IPS DF 4.7 (cell line): Measurements from ENCODE around the gene CYB561D2.

Source experiments
- DNase-seq: peaks from one replicate; pipeline ENCODE4 v3.0.0-alpha.2; 2013; ENCODE audit warnings: low spot score; ENCODE audit errors: extremely low read depth

CYB561D2 gene

DNA sequence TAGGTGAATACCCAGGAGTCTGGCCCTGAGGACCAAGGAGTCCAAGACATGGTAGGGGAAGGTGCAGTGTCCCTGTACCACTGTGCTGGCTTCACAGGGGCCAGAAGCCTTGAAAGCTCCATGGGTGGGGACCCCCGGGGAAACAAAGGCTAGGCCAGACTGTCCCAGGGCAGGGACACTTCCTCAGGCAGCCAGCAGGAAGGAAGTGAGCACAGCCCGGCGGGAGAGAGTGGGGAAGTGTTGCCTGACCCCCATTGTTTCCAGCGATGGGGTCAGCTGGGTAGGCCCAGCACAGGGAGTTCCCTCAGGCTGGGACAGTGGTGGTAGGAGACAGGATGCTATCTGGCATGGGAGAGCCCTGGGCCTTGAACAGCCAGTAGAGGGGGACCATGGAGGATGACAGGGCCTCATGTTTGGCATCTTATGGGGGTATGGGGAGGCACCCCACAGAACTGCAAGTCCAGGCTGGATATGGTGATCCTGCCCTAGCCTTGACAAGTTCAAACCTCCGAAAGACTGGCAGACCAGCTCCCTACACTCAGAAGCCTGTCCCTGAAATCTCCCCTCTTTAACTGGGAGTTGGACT, 27.0 kb upstream of the CYB561D2 start:
- no peak for DNase-seq

DNA sequence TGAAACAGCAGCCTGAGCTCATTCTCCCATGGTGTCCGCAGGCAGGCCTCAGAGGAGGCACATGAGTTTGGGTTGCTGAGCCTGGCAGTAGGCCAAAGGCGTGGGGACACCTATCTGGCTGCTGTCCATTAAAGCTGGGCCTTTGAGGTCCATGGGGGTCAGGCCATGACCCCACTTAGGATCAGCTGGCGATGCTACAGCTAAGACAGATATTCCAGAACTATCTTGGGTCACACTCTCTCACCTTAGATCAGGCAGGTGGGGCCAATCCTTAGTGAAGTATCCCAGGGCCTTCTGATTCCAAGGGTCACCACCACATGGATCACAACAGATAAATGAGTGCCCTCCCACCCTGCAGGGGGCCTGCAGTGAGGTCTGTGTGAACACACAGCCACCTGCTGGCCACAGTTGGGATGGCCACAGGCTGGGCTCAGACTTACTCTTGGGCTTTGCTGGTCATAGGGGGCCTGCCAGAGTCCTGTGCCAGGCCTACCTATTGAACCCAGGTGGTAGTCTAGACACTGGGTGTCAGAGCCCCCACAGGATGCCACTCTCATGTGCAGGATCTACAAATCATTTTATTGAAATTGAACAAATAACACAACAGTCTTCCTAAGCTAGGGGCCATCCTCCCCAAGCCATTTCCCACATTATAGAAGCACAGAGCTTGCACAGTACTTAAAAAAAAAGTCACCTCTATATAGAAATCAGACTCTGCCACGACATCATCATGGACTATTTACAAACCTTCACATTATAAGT, 26.1 kb upstream of the CYB561D2 start:
- no peak for DNase-seq

DNA sequence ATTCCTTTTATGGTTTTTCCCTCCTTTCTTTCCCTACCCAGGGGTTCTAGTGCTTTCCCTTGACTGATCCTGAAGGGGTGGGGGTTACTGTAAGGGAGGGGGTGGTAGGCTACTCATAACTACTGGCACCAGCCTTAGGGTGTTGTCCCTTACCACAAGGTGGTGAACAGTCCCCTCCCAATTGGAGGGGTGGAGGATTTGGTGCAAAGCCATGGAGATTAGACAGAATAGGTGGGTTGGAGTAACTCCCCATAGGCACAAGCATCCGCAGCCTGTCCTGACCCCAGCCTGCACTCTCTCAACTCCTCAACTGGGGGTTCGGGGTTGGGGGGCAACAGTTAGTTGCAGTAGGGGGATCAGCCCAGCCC, 25.6 kb upstream of the CYB561D2 start:
- no peak for DNase-seq

DNA sequence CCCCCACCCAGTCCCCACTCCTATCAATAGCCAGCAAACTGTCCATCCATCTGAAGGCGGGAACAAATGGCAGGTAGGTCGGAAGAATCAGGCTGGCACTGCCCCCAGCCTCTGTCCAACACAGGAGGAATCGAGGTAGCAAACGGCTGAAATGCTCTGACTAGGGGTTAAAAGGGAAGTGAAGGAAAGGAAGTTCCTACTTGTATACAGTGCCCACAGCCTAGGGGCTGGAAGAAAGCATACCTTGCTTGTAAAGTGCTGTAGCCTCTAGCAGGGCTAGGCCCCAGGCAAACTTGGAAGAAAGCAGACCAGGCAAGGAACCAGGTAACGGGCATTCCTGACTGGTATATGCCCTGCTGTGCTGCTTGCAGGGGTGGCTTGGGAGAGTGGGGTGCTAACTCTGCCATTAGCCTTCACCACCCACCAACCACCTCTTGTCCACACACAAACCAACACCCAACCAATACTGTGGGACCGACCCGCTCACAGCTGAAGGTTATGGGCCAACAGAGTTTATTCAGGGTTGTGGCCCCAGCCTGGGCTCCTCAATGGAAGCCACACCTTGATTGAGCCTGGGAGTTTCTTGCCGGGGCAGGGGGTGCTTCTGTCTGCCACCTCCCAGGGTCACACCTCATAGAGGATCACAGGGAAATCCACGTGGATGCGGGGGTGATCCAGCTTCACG, 25.0 kb upstream of the CYB561D2 start:
- no peak for DNase-seq

DNA sequence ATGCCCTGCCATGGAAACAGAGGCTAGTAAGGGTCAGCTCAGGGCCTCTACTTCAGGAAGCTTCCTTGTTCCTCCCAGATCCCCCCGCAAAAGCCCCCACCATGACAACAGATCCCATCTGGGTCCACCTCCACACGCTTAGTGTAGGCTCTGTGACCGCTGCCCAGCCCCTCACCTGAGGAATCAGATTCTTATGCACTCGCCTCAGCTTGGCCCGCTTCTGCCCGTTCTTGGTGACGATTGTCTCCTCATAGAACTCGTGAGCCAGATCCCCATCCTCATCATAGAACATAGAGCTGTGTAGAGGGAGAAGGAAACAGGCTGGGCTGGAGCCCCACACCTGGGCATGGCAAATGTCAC, 24.5 kb upstream of the CYB561D2 start:
- DNase-seq: no peak

DNA sequence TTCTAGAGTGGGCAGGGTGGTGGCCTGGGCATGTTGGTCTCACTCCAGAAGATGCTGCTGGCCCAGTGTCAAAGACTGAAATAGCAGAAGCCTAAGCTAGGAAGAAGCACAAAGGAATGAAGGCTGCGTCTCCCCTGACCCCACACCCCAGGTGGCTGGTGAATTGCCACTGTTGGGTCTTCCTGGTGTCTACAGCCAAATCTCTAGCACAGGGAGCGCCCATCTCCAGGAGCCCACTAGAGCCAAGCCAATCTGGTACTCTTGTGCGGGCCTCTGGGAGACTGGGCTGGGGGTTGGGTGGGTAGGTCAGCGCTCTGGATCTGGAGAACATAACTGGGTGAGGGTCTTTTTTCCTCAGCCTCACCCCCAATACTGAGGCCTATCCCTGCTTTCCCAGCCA, 23.5 kb upstream of the CYB561D2 start:
- no peak for DNase-seq

DNA sequence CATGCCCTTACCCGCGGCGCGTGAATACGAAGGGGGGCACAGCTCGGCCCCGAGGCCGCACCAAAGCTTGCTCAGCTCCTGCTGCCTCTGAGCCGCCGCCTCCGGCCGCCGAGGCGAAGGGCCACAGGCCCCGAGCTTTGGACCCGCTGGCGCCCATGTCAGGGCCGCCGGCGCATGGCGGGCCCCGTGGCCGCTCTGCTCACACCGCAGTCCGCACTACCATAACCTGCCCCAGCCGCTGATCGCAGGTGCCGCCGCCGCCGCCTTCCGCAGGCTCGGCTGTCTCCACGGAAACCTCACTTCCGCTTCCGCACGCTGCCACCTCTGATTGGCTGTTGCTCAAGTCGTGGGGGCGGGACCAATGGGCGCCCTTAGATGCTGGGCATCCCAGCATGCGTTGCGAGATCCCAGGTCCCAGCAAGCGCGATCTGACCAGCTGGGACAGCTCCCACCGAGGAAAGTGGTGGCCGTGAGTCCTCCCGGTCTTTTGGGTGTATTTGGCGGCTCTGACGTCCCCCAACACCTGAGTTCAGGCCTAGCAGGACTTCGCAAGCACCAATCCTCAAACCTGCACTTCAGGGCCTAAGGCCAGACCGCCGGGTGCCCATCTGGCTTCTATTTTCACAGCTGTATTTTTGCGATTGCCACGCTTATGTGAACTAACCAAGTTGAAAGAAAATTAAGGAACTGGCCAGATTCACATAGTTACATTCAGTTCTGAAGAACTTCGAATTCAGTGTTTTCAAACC, 22.5 kb upstream of the CYB561D2 start, which contains the start of gene TUSC2:
TUSC2 (minus strand) TSS at position 281 of the 749 bp plus-strand sequence; CDS start at position 157, 124 bp downstream.
- DNase-seq: no peak

DNA sequence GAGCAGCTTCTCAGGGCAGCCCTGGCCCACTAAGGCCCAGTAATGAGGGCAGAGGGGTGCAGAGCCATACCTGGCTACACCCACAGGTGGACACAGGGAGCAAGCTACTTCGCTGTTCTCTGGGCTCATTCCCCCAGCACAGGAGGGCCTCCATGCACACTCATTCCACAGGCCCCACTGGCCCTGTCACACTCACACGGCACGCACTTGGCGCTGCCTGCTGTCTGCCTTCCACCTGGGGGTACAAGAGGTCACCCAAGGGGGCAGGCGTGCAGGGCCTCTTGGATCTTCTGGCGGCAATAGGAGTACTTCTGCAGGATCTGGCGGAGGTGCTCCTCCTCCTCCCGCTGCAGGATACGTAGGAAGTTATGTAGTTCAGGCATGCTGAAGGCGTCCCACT, 20.3 kb upstream of the CYB561D2 start:
- no peak for DNase-seq

DNA sequence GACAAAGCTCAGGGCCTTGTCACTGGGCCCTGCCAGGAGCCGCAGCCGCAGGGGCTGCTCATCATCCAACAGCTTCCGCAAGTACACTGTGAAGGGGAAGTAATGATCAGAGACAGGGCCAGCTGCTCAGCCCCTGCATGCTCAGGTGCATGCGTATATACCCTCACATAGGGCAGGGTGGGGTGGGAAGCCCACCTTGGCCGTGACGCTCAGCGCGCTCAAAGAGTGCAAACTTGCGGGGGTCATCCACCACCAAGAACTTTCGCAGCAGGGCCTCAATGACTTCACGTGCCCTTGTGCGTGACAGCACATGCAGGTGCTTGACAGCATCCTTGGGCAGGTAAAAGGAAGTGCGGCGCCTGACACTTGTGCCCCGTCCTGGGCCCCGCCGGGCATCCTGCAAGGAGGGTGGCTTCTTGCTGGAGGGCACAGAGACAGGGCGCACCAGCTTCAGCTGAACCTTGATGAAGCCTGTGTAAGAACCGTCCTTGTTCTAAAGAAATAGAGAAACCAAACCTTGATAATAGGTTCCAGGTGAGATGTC, 19.2 kb upstream of the CYB561D2 start:
- DNase-seq: no peak

DNA sequence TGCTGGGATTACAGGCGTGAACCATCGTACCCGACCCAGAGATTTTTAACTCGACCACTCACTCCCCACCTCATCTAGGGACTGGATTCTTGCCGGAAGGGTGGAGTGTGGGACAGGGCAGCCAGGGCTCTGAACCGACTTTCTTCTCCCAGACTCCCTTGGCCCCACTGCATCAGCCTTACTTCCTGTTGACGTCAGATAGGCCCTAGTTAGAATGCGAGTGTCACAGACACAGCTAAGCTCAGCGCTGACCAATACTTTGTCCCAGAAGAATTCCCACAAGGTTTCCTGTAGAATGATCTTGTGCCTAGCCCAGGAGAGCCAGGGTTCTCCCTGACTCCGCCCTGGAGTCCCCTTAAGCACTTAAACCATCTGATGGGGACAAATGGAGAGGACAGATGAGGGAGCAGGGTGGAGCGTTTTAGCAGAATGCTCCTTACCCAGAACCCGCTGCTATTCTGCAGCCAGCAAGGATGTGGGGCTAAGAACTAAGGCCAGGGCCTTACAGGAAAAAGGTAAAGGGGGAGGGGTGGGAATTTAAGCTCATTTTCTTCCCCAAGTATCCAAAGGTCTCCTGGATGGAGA, 16.8 kb upstream of the CYB561D2 start:
- DNase-seq: no peak

DNA sequence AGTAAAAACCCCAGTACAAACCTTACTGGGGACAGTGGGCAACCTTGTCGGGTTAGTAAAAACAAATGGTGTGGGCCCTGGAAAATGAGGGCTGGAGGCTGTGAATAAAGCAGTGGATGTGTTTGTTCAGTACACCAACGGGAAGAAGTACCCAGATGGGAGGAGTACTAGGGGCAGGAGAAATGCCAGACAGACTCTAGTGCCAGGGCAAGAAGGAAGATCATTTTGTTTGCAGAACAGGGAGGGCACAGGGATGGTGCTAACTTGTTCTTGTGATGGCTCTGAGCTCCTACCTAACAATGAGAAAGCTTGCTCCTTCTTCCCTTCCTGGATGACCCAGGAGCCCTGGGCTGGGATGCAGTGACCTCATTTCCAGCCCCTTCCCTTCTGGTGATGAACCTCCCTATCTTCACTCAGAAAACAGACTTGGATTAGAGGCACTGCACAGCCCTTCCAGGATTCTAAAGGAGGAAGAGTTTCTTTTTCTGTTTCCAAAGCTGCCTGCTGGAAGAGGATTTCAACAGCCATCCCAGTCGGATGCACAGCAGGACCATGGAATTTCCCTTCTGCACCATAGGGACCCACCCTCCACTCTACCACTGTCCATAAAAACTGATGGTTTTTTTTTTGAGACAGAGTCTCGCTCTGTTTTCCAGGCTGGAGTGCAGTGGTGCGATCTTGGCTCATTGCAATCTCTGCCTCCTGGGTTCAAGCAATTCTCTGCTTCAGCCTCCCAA, 16.2 kb upstream of the CYB561D2 start:
- DNase-seq: no peak

DNA sequence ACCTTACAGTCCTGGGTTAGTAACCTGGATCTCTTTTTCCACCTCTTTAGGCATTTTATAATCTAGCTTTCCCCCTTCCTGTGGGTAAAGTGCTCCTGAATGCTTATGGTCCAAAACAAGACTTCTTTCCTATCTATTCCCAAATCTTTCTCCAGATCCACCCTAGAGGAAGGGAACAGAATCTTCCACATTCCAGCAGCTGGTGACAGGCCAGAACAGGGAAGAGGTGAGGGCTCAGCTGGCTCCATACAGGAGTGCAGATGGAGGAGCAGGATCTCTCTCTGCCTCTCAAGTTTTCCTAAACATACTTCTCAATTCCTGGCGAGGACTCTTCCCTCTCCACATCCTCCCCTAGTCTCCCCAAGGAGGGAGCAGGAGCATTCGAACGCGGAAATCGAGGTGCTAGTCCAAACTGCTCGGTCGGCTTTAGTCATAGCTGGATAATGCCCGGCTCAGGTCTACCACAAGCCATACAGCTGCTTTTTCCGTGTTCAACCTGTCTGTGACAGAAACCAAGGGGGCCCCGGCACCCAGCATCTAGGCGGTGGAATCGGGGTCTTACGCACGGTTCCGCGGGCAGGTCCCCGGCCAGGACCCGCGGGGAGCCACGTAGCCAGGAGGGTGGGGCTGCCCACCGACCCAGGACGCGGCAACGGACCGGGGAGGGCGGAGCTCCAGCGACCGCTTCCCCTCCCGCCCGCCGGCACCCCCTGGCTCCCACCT, 14.0 kb upstream of the CYB561D2 start:
- no peak for DNase-seq

DNA sequence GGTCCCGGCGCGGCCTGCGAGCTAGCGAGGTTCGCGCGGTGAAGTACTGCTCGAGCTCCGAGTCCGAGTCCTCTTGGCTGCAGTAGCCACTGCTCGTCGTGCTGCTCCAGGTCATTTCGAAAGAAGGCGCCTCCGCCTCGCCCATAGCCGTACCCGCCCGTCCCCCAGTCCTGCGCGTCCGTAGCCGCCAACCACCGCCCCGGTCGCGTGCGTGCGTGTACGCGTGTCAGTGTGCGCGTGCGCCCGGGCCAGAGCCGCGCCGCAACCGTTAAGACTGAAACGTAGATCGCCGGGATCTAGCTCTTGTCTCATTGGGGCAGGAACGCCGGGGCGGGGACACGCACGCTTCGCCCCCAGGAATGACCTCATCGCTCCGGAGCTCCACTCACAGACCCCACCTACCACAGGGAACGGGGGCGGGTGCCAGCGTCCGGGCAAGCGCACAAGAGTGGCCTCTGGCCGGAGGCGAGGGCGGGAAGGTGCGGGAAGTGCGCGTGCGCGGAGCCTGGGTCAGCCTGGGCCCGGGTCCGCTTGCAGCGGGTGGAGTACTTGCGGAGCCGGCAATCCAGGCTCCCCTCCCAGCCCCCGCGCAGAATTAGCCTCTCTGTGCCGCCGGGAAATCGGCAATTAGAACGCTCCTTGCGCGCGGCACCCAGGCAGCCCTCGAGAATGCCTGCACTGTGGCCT, 13.3 kb upstream of the CYB561D2 start:
- DNase-seq: no peak

DNA sequence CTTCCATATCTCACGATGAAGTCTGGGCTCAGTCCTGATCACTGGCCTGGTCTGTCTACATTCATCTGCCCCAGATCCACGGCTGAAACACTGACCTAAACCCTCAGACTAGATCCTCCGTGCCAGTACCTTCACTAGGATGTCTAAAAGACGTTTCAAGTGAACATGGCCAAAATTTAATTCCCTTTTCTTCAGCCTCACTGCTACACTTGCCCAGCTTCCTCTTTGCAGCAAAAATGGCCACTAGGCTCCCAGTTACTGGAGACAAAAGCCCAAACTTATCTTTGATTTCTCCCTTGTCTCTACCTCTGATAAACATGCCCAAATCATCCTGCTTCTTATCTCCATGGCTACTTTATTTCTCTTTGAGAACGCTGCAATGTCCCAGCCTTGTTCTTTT, 11.7 kb upstream of the CYB561D2 start:
- no peak for DNase-seq

DNA sequence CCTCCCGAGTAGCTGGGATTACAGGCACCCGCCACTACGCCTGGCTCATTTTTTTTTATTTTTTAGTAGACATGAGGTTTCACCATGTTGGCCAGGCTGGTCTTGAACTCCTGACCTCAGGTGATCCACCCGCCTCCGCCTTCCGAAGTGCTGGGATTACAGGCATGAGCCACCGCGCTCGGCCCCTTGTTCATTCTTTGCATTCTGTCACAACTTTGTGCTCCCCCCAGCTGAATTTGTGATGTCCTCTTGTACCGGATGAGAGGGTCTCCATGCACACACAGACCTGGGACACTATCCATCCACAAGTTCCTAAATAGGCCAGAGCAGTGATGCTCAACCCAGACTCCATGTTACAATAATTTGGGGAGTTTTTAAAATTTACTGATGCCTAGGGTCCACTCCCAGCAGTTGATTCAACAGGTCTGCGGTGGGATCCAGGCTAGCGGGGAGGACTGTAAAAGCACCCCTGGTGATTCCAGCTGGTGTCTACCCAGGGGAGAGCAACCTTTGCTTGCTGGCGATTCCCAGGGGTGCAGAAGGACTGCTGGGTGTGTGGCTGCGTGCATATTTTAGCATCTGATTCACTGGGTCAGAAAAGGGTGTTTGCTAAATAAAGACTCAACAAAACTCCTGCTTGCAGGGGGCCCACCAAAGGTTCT, 11.0 kb upstream of the CYB561D2 start:
- DNase-seq: no peak

DNA sequence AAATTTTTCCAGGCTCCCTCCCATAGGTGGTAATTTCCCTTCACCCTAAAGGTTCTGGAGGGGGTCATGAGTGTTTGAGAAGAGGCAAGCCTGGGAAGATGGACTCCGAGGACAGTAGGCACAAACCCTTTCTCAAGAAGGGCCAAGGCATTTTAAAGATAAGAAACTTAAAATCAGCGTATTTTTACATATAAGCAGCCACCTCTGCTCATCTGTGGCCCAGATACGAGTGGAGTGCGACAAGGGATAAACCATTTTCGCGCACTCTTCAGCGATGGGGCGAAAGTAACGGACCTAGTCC, 10.6 kb upstream of the CYB561D2 start:
- no peak for DNase-seq

DNA sequence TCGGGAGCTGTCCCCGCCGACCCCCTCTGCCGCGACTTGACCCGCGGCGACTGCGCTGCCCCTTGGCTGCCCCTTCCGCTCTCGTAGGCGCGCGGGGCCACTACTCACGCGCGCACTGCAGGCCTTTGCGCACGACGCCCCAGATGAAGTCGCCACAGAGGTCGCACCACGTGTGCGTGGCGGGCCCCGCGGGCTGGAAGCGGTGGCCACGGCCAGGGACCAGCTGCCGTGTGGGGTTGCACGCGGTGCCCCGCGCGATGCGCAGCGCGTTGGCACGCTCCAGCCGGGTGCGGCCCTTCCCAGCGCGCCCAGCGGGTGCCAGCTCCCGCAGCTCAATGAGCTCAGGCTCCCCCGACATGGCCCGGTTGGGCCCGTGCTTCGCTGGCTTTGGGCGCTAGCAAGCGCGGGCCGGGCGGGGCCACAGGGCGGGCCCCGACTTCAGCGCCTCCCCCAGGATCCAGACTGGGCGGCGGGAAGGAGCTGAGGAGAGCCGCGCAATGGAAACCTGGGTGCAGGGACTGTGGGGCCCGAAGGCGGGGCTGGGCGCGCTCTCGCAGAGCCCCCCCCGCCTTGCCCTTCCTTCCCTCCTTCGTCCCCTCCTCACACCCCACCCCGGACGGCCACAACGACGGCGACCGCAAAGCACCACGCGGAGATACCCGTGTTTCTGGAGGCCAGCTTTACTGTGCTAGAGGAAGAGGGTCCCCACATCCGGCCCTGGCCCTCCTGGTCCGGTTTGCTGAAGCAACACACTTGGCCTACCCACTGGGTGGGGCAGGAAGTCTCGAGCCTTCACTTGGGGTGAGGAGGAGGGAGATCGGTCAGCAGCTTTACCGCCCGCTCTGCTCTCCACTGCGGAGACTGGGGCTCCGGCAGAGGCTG, 10.0 kb upstream of the CYB561D2 start, which contains the start of gene RASSF1:
RASSF1 (minus strand) TSS at position 389 of the 882 bp plus-strand sequence; CDS start at position 358, 31 bp downstream.
- no peak for DNase-seq

DNA sequence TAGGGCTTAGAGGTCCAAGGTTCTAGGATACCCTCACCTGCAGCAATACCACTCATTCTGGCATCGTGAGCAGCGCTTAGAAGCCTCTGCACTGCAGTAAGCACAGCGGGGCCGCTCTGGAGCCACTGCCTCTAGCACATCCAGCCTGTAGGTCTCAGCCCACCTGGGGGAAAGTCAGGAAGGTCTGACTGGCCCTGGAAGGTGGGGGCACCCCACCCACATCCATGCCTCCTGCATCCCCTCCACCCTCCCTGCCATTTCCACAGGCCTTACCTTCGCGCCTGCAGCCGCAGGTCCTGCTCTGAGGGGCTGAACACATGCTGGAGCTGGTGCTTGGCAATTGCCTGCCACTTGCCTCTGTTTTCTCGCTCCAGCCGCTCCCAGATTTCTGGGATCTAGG, 9.1 kb upstream of the CYB561D2 start:
- DNase-seq: no peak
